ENCODE data around the gene BICD1.

The BICD1 gene

GRCh38 chr12:32402946-32403345, 296.3 kb downstream of the BICD1 start:
- DNase-seq (ENCODE audit: low spot score), result no peak

GRCh38 chr12:32407795-32408194, 301.1 kb downstream of the BICD1 start:
- no peak for DNase-seq (ENCODE audit: low spot score)

DNA sequence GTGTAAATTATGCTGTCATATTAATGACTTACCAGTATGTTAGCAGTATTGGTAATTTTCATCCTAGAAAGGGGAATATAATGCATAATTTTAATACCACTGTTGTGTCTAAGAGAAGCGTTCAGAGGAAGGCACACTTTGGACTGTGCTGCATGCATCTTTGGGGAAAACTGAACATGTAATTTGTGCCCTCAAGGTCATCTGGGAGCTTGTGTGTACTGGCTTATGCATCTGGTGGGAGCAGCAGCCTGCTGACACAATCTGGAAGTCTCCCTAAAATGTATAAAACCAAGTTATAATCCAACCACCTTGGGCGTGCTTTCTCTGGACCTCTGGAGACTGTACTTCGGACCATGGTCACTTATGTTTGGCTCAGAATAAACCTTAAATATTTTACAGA, 306.8 kb downstream of the BICD1 start:
- no peak for DNase-seq (ENCODE audit: low spot score)

DNA sequence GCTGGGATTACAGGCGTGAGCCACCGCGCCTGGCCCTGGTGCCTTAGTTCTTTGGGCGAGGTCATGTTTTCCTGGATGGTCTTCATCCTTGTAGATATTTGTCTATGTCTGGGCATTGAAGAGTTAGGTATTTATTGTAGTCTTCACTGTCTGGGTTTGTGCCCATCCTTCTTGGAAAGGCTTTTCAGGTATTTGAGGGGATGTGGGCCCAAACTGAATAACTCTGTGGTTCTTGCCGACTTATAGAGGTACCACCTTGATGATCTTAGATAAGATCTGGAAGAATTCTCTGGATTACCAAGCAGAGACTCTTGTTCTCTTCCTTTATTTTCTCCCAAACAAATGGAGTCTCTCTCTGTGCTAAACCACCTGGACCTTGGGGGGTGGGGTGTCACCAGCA, 311.6 kb downstream of the BICD1 start:
- no peak for DNase-seq (ENCODE audit: low spot score)

DNA sequence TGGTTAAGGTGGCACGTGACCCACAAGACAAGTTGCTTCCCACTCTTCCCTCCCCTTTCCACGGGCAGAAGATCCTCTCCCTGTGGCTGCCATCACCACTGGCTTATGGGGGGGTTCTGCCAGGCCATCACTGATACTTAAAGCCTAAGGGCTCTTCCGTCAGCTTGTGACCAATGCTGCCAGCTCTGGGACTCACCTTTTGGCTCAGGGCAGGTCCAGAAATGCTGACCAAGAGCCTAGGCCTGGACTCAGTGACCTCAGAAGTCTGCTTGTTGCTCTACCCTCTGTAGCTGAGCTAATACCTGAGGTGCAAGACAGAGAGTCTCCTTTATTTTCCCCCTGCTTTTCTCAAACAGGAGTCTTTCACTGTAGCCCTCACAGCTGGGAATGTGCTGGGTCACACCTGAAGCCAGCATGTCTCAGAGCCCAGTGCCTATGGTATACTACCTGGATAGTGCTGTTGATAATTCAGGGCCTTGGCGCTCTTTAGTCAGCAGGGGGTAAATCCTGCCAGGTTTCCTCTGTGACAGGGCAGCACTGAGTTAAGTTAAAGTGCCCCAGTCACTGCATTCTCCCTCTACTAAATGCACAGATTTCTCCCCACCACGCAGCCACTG, 312.4 kb downstream of the BICD1 start:
- no peak for DNase-seq (ENCODE audit: low spot score)

- no peak for DNase-seq (ENCODE audit: low spot score)
Measured at GRCh38 chr12:32419520-32419960, 312.9 kb downstream of the BICD1 start.

DNA sequence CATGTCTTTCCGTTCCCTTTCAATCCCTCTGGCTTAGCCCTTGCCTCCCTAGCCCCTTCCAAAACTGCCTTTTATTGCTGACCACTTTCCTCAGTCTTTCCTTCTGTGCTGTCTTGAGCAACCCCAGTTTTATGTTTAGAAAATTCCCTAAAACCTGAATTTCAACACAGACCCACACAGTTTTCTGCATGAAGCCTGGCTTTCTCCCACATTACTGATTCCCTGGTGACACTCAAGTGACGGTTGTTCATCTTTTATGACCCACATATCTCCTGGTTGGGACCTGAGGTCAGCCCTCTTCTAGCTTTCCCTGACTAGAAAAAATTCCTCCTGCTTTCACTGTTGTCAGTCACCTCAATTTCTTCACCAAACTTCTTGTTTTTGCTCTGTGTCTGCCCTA, 313.7 kb downstream of the BICD1 start:
- DNase-seq (ENCODE audit: low spot score), result no peak

GRCh38 chr12:32423559-32423958, 316.9 kb downstream of the BICD1 start:
- DNase-seq (ENCODE audit: low spot score), result no peak

GRCh38 chr12:32431025-32431424, 324.4 kb downstream of the BICD1 start:
- DNase-seq (ENCODE audit: low spot score), result no peak
